Loucy (cell line): ENCODE measurements around the gene ACOT12.
"Not testable (repeated sequence)": the region's sequence is repeated elsewhere in the genome, so short reads cannot be mapped to it uniquely, and the experiment has no call there.

Source experiments
- H2AFZ ChIP-seq: fragments of 200-600 bp; sonication (generic); 2 replicates; pipeline ENCODE4 v1.6.0; 2016; ENCODE audit warnings: antibody characterized with exemption, mild to moderate bottlenecking, low read length, moderate library complexity
- H3F3A ChIP-seq: fragments of 200-600 bp; 2 replicates; pipeline ENCODE4 v1.6.0; 2016; ENCODE audit warnings: antibody characterized with exemption, low read depth, mild to moderate bottlenecking
- H3K27me3 ChIP-seq: fragments of 200-600 bp; sonication (generic); 2 replicates; pipeline ENCODE4 v1.6.1; 2014; ENCODE audit warnings: low read length, mild to moderate bottlenecking; ENCODE audit not compliant: insufficient read depth, poor library complexity, severe bottlenecking
- H3K36me3 ChIP-seq: fragments of 200-600 bp; sonication (generic); 2 replicates; pipeline ENCODE4 v1.6.1; 2016; ENCODE audit warnings: low read length; ENCODE audit not compliant: insufficient read depth
- H3K4me1 ChIP-seq: fragments of 200-600 bp; sonication (generic); 2 replicates; pipeline ENCODE4 v1.5.1; 2014; ENCODE audit warnings: low read length, mild to moderate bottlenecking; ENCODE audit not compliant: insufficient read depth, poor library complexity, severe bottlenecking
- H3K4me2 ChIP-seq: fragments of 200-600 bp; sonication (generic); 2 replicates; pipeline ENCODE4 v1.6.0; 2014; ENCODE audit warnings: antibody characterized with exemption, low read length, low read depth, mild to moderate bottlenecking; ENCODE audit not compliant: poor library complexity, severe bottlenecking
- H3K4me3 ChIP-seq: fragments of 200-600 bp; sonication (generic); 2 replicates; pipeline ENCODE4 v1.5.1; 2014; ENCODE audit warnings: low read length, mild to moderate bottlenecking, mixed read lengths; ENCODE audit not compliant: poor library complexity, severe bottlenecking
- H3K79me2 ChIP-seq: fragments of 200-600 bp; sonication (generic); 2 replicates; pipeline ENCODE4 v1.6.1; 2014; ENCODE audit warnings: low read length; ENCODE audit not compliant: insufficient read depth
- H3K9ac ChIP-seq: fragments of 200-600 bp; sonication (generic); 2 replicates; pipeline ENCODE4 v1.6.0; 2014; ENCODE audit warnings: mild to moderate bottlenecking, low read depth, low read length, moderate library complexity; ENCODE audit not compliant: poor library complexity, severe bottlenecking
- H3K9me2 ChIP-seq: fragments of 200-600 bp; sonication (generic); replicated peaks from 2 replicates; pipeline ENCODE4 v1.6.1; 2016; ENCODE audit warnings: low read depth, low read length, mixed read lengths
- H3K9me3 ChIP-seq: fragments of 200-600 bp; sonication (generic); 2 replicates; pipeline ENCODE4 v1.6.1; 2014; ENCODE audit warnings: mild to moderate bottlenecking, antibody characterized with exemption, low read length, low read depth; ENCODE audit not compliant: insufficient read depth
- H4K20me1 ChIP-seq: fragments of 200-600 bp; sonication (generic); 2 replicates; pipeline ENCODE4 v1.6.0; 2014; ENCODE audit warnings: antibody characterized with exemption, low read length, mild to moderate bottlenecking; ENCODE audit not compliant: insufficient read depth, poor library complexity, severe bottlenecking
- CTCF ChIP-seq: fragments of 200-600 bp; sonication (generic); conservative IDR thresholded peaks from 2 replicates; pipeline ENCODE4 v1.5.1; 2014; ENCODE audit warnings: mild to moderate bottlenecking, antibody characterized with exemption, low read length
- EZH2phosphoT487 ChIP-seq: fragments of 200-600 bp; IDR thresholded peaks from 2 replicates; pipeline ENCODE4 v1.6.1; 2018; ENCODE audit warnings: antibody characterized with exemption, mild to moderate bottlenecking, moderate library complexity, borderline replicate concordance

Gene ACOT12

GRCh38 chr5:81301271-81302015, 92.5 kb downstream of the ACOT12 start, which contains the start of gene ZCCHC9:
Gene ZCCHC9, plus strand, starts transcription at chr5:81301587. Its CDS starts 3,171 bp downstream, at chr5:81304758.
- H3K4me2 ChIP-seq, result peak within 1 kb of the TSS; percentile 91
- H3K9me3 ChIP-seq, result no peaks in the 10 kb centered on the region
- no peaks in the 10 kb centered on the region for H3K9me2 ChIP-seq
- H3F3A ChIP-seq, result no peaks in the 10 kb centered on the region
- peaks cover 35% of the 10 kb centered on the region for H3K4me1 ChIP-seq
- H4K20me1 ChIP-seq, result peaks cover 2% of the 10 kb centered on the region
- H2AFZ ChIP-seq, result peak within 1 kb of the TSS; percentile 96
- H3K9ac ChIP-seq, result peak within 1 kb of the TSS; percentile 92
- peaks cover 48% of the 10 kb centered on the region for H3K79me2 ChIP-seq
- TF ChIP-seq EZH2phosphoT487 (no peak), CTCF (no peak; the same call in 1 of the 2 replicates)
- no peaks in the 10 kb centered on the region for H3K36me3 ChIP-seq
- peak within 1 kb of the TSS; percentile 89 for H3K4me3 ChIP-seq
- no peaks in the 10 kb centered on the region for H3K27me3 ChIP-seq

DNA sequence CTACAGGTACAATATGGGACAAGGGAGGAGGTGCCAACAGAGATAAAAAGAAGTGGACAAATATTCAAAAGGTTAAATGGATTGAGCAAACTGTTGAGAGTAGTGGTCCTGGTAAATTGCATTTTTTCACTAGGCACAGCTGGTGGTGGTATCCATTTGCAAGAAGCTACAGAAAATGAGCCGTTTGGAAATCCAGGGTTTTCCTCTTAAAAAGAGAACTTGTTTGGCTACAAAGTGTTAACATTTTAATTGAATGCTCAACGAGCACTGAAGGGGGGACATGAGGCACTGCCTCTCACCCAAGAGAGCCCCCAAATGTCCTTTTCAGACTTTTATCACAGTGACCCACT, 93.0 kb downstream of the ACOT12 start:
- Histone ChIP-seq H3K36me3 (no peaks in the 10 kb centered on the region), H3K4me2 (peak overlapping the region; percentile 91), H2AFZ (peak overlapping the region; percentile 96), H3K9me3 (no peaks in the 10 kb centered on the region), H3F3A (no peaks in the 10 kb centered on the region), H3K4me1 (peaks cover 35% of the 10 kb centered on the region), H4K20me1 (peaks cover 2% of the 10 kb centered on the region), H3K4me3 (peak overlapping the region; percentile 89), H3K79me2 (peaks cover 48% of the 10 kb centered on the region), H3K9ac (peak overlapping the region; percentile 92), H3K27me3 (no peaks in the 10 kb centered on the region), H3K9me2 (no peaks in the 10 kb centered on the region)
- TF ChIP-seq EZH2phosphoT487 (no peak), CTCF (no peak)

DNA sequence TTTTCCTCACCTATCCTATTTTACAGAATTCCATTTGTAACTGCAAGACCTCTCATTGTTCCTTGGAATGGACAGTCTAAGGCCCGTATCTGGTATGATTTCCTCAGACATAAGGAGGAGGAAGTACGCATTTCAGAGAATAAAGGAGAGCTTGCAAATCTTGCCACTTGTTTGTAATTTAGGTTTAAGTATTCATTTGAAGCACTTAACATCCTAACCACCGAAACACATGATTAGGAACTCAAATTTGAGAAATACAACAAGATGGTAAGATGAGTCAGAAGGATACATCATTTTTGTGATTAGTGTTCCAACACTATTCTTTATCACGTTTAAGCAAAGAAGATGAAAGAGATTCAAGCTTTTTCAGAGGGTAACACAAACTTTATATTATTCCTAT, 96.4 kb downstream of the ACOT12 start:
- no peak overlapping the region for H2AFZ ChIP-seq

GRCh38 chr5:81294021-81294420, 99.9 kb downstream of the ACOT12 start:
- not testable (repeated sequence) for H3F3A ChIP-seq, H3K4me2 ChIP-seq, H3K9ac ChIP-seq, H3K4me3 ChIP-seq, H3K9me2 ChIP-seq, H3K79me2 ChIP-seq, H3K27me3 ChIP-seq, H4K20me1 ChIP-seq, H2AFZ ChIP-seq, H3K36me3 ChIP-seq
- H3K4me1 ChIP-seq, result peaks cover 18% of the 10 kb centered on the region
- peaks cover 13% of the 10 kb centered on the region for H3K9me3 ChIP-seq

More for the DNA sequence above, 96.4 kb downstream of the ACOT12 start:
- Histone ChIP-seq H3K9me2 (no peaks in the 10 kb centered on the region), H3K36me3 (no peaks in the 10 kb centered on the region), H3K9ac (peak overlapping the region; percentile 19), H3K27me3 (no peaks in the 10 kb centered on the region), H3K9me3 (peaks cover 6% of the 10 kb centered on the region), H3F3A (no peaks in the 10 kb centered on the region), H4K20me1 (peaks cover 2% of the 10 kb centered on the region), H3K79me2 (peaks cover 38% of the 10 kb centered on the region), H3K4me3 (no peak overlapping the region), H3K4me2 (peak overlapping the region; percentile 19), H3K4me1 (peaks cover 33% of the 10 kb centered on the region)
- TF ChIP-seq CTCF (no peak), EZH2phosphoT487 (no peak)
